B cell (primary cell): ENCODE measurements around the gene INSRR. TPM values are rescaled to one million over a fixed set of nuclear protein-coding genes. Genes with fewer than 3 reads are reported as not detected.

Experiments used
- ATAC-seq: fragments of 200-7000 bp; cut with Tn5 transposase; one replicate; pipeline ENCODE4 v1.10.0; 2021; ENCODE audit warnings: low read depth, mild to moderate bottlenecking, moderate number of reproducible peaks, moderate library complexity
- CTCF ChIA-PET: fragments of 350-600 bp; sonication (Branson Sonifier 250); formaldehyde crosslinking; loops from one replicate; lab custom pipeline; 2021; ENCODE audit warnings: antibody characterized with exemption, inconsistent platforms; lab: Charles Lee
- POLR2A ChIA-PET: fragments of 350-600 bp; sonication (Branson Sonifier 250); formaldehyde crosslinking; loops from one replicate; lab custom pipeline; 2021; ENCODE audit warnings: antibody characterized with exemption; lab: Charles Lee
- DNase-seq: peaks from one replicate; pipeline ENCODE4 v3.0.0; 2013
- H2AFZ ChIP-seq: 2 replicates; pipeline ENCODE4 v1.6.1; 2012; ENCODE audit warnings: mild to moderate bottlenecking, low read depth, low read length; ENCODE audit not compliant: insufficient read depth, poor library complexity, severe bottlenecking
- H3K27ac ChIP-seq, 2 donors: 1 replicate in 1 of 2; 2 replicates in 1 of 2; pipeline ENCODE4 v1.5.1; 2012 to 2013; ENCODE audit warnings: low read length in 2 of 2, mild to moderate bottlenecking in 2 of 2, moderate library complexity in 1 of 2
- H3K27me3 ChIP-seq, 4 experiments: fragments of 200-600 bp in 1 of 4; sonication (generic) in 1 of 4; replicated peaks in 1 of 4; 1 replicate in 2 of 4; 2 replicates in 2 of 4; pipeline versions ENCODE4 v1.6.1 to v1.7.0; 2013 to 2016; ENCODE audit warnings: low read length in 3 of 4, mild to moderate bottlenecking in 2 of 4, mixed read lengths in 1 of 4, moderate library complexity in 1 of 4; ENCODE audit not compliant: insufficient read depth in 4 of 4, control insufficient read depth in 3 of 4; ENCODE audit errors: control extremely low read depth in 1 of 4
- H3K36me3 ChIP-seq, 2 experiments: replicated peaks in 1 of 2; 1 replicate in 1 of 2; 2 replicates in 1 of 2; pipeline versions ENCODE4 v1.6.1 to v1.7.1; 2013; ENCODE audit warnings: low read length in 1 of 2; ENCODE audit not compliant: insufficient read depth in 2 of 2, control insufficient read depth in 1 of 2; ENCODE audit errors: control extremely low read depth in 1 of 2, extremely low read depth in 1 of 2
- H3K4me1 ChIP-seq, 2 donors: fragments of 200-600 bp in 1 of 2; sonication (generic) in 1 of 2; 1 replicate in 1 of 2; 2 replicates in 1 of 2; pipeline versions ENCODE4 v1.5.1 to v1.6.1; 2013 to 2017; ENCODE audit warnings: low read length in 2 of 2; ENCODE audit not compliant: control insufficient read depth in 2 of 2, insufficient read depth in 2 of 2
- H3K4me2 ChIP-seq: replicated peaks from 2 replicates; pipeline ENCODE3; 2012; ENCODE audit warnings: mild to moderate bottlenecking, low read depth, low read length; ENCODE audit not compliant: poor library complexity, severe bottlenecking
- H3K4me3 ChIP-seq, 5 experiments: fragments of 200-600 bp in 1 of 5; sonication (generic) in 1 of 5; 1 replicate in 3 of 5; 2 replicates in 2 of 5; pipeline versions ENCODE4 v1.5.1 to v1.7.0; 2011 to 2016; ENCODE audit warnings: low read length in 4 of 5, mild to moderate bottlenecking in 4 of 5, low read depth in 2 of 5, control low read depth in 1 of 5, moderate library complexity in 1 of 5; ENCODE audit not compliant: insufficient read depth in 1 of 5; ENCODE audit errors: control extremely low read depth in 1 of 5, extremely low read depth in 1 of 5
- H3K79me2 ChIP-seq: fragments of 200-600 bp; sonication (generic); one replicate; pipeline ENCODE4 v1.6.0; 2016; ENCODE audit warnings: low read length; ENCODE audit not compliant: control insufficient read depth, insufficient read depth
- H3K9ac ChIP-seq: fragments of 200-600 bp; sonication (generic); 2 replicates; pipeline ENCODE4 v1.6.1; 2017; ENCODE audit warnings: mild to moderate bottlenecking, low read length, moderate library complexity
- H3K9me3 ChIP-seq, 3 donors: one replicate each; pipeline versions ENCODE4 v1.6.1 to v1.7.1; 2013; ENCODE audit warnings: low read length in 2 of 3; ENCODE audit not compliant: control insufficient read depth in 2 of 3, insufficient read depth in 1 of 3; ENCODE audit errors: control extremely low read depth in 1 of 3
- H4K20me1 ChIP-seq: 2 replicates; pipeline ENCODE4 v1.6.0; 2012; ENCODE audit warnings: mild to moderate bottlenecking, low read length; ENCODE audit not compliant: insufficient read depth, control insufficient read depth, poor library complexity, severe bottlenecking
- H3K27ac Mint-ChIP-seq: one replicate; pipeline ENCODE4 v1.8.0; 2021; ENCODE audit warnings: mixed read lengths
- H3K27me3 Mint-ChIP-seq: one replicate; pipeline ENCODE4 v1.8.0; 2021; ENCODE audit warnings: mixed read lengths
- H3K4me1 Mint-ChIP-seq: one replicate; pipeline ENCODE4 v1.8.0; 2021; ENCODE audit warnings: mixed read lengths
- H3K4me3 Mint-ChIP-seq: one replicate; pipeline ENCODE4 v1.8.0; 2021; ENCODE audit warnings: mixed read lengths
- H3K9me3 Mint-ChIP-seq: one replicate; pipeline ENCODE4 v1.8.0; 2022; ENCODE audit warnings: mixed read lengths; ENCODE audit not compliant: insufficient read depth
- EZH2 ChIP-seq: IDR thresholded peaks from 2 replicates; pipeline ENCODE4 v1.6.1; 2012; ENCODE audit warnings: borderline replicate concordance, low read depth, mild to moderate bottlenecking, moderate library complexity, low read length; ENCODE audit not compliant: insufficient read depth, poor library complexity, severe bottlenecking
- WGBS: methylation state at CpG from one replicate; pipeline ENCODE4 v1.1.5; 2013; ENCODE audit warnings: missing lambda C conversion rate; ENCODE audit not compliant: insufficient coverage; 5-methylcytosine and 5-hydroxymethylcytosine counted together
- intact Hi-C: fragments of 100-400 bp; cut with micrococcal nuclease; formaldehyde crosslinking; loops from one replicate; pipeline ENCODE4 v1.10.0; 2022
- polyA plus RNA-seq: library from polyadenylated mRNA; depleted of rRNA; stranded (reverse); fragments of >200 nt; gene quantifications from 2 replicates; pipeline ENCODE4 v1.2.3, GENCODE V29; 2012
- total RNA-seq, 2 donors: library from RNA; stranded (reverse); fragments of 120-200 nt in 1 of 2; gene quantifications; 1 replicate in 1 of 2; 2 replicates in 1 of 2; pipeline versions ENCODE4 v1.2.3 to v1.2.4, GENCODE V29; 2013 to 2022
- TF ChIP-seq, protein P1 (sequence below): fragments of 200-600 bp; IDR thresholded peaks from one replicate; pipeline ENCODE4 v1.8.0; 2022; ENCODE audit warnings: antibody characterized with exemption, mild to moderate bottlenecking

INSRR gene
- total and polyA plus RNA-seq, 2 donors (not counting 1 experiment from before 2014, with no cell fraction given) = not detected

- Histone ChIP-seq H3K4me3 (no peak overlapping the region), H3K36me3 (no peaks in the 10 kb centered on the region), H2AFZ (no peak overlapping the region), H3K27me3 (peaks cover 0 to 57% (median 26%) of the 10 kb centered on the region in 4 experiments), H3K4me2 (no peak overlapping the region), H3K27ac (no peak overlapping the region), H3K9ac (no peak overlapping the region), H3K79me2 (no peaks in the 10 kb centered on the region), H4K20me1 (no peaks in the 10 kb centered on the region), H3K4me1 (peaks cover 7 to 13% of the 10 kb centered on the region in 2 donors), H3K9me3 (peaks cover 0 to 3% (median 0%) of the 10 kb centered on the region in 3 donors)
- Mint-ChIP-seq H3K27me3 (peaks cover 54% of the 10 kb centered on the region), H3K4me1 (peaks cover 5% of the 10 kb centered on the region), H3K9me3 (no peaks in the 10 kb centered on the region), H3K27ac (no peak overlapping the region), H3K4me3 (no peak overlapping the region)
- ChIA-PET POLR2A (no interaction called here), CTCF (no interaction called here)
- WGBS = 100% methylated on average over 1 of the region's 4 CpGs
- intact Hi-C loops = no loop called here
- DNase-seq = no peak
- no peak for TF ChIP-seq EZH2
- TF ChIP-seq, protein P1, sequence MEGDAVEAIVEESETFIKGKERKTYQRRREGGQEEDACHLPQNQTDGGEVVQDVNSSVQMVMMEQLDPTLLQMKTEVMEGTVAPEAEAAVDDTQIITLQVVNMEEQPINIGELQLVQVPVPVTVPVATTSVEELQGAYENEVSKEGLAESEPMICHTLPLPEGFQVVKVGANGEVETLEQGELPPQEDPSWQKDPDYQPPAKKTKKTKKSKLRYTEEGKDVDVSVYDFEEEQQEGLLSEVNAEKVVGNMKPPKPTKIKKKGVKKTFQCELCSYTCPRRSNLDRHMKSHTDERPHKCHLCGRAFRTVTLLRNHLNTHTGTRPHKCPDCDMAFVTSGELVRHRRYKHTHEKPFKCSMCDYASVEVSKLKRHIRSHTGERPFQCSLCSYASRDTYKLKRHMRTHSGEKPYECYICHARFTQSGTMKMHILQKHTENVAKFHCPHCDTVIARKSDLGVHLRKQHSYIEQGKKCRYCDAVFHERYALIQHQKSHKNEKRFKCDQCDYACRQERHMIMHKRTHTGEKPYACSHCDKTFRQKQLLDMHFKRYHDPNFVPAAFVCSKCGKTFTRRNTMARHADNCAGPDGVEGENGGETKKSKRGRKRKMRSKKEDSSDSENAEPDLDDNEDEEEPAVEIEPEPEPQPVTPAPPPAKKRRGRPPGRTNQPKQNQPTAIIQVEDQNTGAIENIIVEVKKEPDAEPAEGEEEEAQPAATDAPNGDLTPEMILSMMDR = no peak
- ATAC-seq = no peak
Measured at GRCh38 chr1:156865865-156866248, 6.9 kb upstream of the INSRR start.

- Histone ChIP-seq H3K9me3 (peaks cover 0 to 3% (median 0%) of the 10 kb centered on the region in 3 donors), H3K27me3 (peaks cover 0 to 61% (median 27%) of the 10 kb centered on the region in 4 experiments), H3K4me2 (no peak overlapping the region), H3K79me2 (no peaks in the 10 kb centered on the region), H2AFZ (no peak overlapping the region), H4K20me1 (no peaks in the 10 kb centered on the region), H3K4me3 (no peak overlapping the region), H3K36me3 (no peaks in the 10 kb centered on the region), H3K27ac (no peak overlapping the region), H3K9ac (no peak overlapping the region), H3K4me1 (peaks cover 11 to 19% of the 10 kb centered on the region in 2 donors)
- TF ChIP-seq, protein P1 = no peak
- no peak for TF ChIP-seq EZH2
- CTCF ChIA-PET = no interaction called here
- Mint-ChIP-seq H3K4me1 (peaks cover 7% of the 10 kb centered on the region), H3K27ac (no peak overlapping the region), H3K4me3 (no peak overlapping the region), H3K9me3 (no peaks in the 10 kb centered on the region), H3K27me3 (peaks cover 57% of the 10 kb centered on the region)
- intact Hi-C loops = no loop called here
- POLR2A ChIA-PET = no interaction called here
- DNase-seq = no peak
- 95% methylated on average over 4 of the region's 9 CpGs for WGBS
- ATAC-seq = no peak
Measured at GRCh38 chr1:156865258-156865657, 6.3 kb upstream of the INSRR start.
